GM21390 (cell line): ENCODE data around the gene ECHS1.

Experiments
- ATAC-seq: cut with Tn5 transposase; IDR thresholded peaks from one replicate; pipeline ENCODE4 v1.9.1; 2021; ENCODE audit not compliant: unreplicated experiment

Gene ECHS1

DNA sequence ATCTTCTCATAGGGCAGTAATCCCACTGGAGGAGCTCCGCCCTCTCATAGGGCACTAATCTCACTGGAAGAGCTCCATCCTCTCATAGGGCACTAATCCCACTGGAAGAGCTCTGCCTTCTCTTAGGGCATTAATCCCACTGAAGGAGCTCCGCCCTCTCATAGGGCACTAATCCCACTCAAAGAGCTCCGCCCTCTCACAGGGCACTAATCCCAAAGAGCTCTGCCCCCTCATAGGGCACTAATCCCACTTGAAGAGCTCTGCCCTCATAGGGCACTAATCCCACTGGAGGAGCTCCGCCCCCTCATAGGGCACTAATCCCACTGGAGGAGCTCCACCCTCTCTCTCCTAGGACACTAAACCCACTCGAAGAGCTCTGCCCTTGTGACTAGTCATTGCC, 11.9 kb downstream of the ECHS1 start:
- no peak for ATAC-seq

DNA sequence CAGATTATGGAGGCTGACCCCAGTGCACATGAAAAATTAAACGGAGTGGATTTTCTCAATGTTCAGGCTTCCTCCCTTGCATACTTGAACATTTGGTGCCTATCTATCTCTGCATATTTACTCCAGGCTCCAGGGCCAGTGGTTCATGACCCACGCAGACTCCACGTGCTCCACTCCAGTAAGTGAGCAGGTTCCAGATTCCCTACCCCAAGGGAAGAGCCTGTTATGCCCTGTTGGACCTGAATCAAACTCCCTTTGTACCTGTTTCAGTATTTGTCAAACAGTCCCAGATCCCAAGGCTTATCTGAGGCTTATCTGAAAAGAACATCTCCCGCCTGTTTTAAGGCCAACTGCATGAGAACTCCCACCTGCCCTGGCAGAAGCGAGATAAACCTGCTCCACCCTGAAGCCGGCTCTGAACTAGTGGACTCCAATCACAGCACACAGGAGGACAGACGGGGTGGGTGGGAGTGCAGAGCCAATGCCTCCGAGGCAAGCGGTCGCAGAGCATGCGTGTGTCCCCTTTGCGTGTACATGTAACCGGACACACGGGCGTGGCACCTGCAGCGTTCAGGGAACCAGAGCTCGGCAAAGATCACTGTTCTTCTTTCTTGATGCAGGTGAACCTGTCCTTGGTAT, 13.1 kb downstream of the ECHS1 start:
- ATAC-seq = no peak

DNA sequence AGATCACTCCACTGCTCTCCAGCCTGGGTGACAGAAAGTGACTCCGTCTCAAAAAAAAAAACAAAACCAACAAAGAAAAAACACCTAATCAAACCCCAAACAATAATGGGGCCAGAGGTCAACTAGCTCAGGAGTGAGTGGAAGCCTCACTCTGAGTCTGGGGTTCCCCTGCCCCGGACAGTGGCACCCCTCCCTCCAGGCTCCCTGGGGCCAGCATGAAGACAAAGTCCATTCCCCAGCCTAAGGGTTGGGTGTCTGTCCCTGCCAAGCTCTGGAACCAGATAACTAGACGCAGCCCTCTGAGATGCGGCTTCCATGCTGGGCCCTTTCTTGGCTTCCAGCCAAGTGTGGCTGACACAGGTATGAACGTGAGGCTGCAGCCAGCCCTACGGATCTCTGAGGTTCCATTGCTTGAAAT, 13.6 kb downstream of the ECHS1 start:
- ATAC-seq = no peak

DNA sequence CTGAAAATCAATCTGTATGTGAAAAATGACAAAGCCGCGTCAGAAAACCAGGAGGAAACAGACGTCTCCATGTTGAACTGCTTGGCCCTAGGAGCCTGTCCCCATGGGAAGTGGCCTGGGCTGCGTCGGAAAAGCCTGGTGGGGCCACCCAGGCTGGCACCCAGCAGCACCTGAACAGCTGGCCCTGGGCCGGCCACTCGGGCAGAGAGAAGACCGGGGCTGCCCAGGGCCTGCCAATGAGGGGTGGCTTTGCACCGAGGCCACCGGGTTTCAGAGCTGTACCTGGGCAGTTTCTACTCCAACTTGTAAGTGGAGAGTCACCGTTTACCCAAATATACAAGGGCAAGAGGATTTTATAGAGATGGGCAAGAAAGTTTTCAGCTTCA, 14.2 kb downstream of the ECHS1 start:
- no peak for ATAC-seq

GRCh38 chr10:133358162-133358924, 14.8 kb downstream of the ECHS1 start:
- no peak for ATAC-seq

- peak; percentile 74 for ATAC-seq
Measured at GRCh38 chr10:133357285-133358161, 15.6 kb downstream of the ECHS1 start, which contains the start of gene FUOM. FUOM (minus strand) TSS chr10:133358019; CDS start chr10:133358007, 12 bp downstream.

GRCh38 chr10:133356549-133357284, 16.4 kb downstream of the ECHS1 start:
- ATAC-seq = no peak

- no peak for ATAC-seq
Measured at GRCh38 chr10:133355991-133356390, 17.2 kb downstream of the ECHS1 start.

DNA sequence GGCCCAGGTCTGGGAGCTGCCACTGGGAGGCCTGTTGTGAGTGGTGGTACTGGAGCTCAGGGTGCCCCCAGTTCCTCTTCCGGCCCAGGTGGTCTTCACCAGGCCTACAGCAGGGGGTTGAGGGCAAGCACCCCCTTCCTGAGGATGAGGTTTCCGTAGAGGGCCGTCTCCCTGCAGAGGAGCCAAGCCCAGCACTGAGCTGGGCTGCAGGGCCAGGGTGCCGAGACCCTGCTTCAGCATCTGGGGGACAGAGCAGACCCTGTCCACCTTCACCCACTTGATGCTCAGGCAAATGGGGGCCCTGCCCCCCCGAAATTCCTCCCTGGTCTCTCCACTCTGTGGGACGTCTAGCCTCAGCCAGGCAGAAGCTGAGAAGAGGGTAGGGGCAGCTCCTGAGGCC, 17.9 kb downstream of the ECHS1 start:
- ATAC-seq = no peak

- ATAC-seq = no peak
Measured at GRCh38 chr10:133354672-133355240, 18.4 kb downstream of the ECHS1 start.

DNA sequence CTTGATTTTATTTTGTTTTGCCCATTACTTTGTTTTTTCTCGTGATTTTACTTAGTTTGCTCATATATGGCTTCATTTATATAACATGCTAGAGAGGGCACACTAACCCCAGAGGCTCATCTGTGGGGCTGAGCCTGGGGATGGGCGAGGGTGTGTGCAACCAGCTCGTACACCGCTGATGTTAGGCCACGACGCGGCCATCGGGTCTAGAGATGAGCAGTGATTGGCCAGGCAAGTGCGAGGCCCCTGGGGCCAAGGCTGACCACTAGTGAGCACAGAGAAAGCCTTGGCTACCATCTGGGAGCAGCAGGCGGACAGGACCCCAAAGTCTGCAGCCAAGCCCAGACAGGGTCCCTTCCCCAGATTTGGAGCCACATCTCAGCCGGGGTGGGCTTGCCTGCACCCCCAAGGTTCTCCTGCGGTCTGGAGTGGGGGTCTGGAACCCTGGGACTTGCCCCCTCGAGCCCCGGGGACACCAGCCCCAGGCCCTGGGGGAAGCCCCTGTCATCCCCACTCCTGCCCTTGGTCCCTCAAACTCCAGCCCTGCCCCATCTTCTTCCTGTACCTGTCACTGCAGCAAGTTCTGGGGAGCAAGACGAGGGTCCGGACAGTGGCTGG, 19.1 kb downstream of the ECHS1 start:
- no peak for ATAC-seq

GRCh38 chr10:133353202-133353959, 19.8 kb downstream of the ECHS1 start:
- no peak for ATAC-seq

DNA sequence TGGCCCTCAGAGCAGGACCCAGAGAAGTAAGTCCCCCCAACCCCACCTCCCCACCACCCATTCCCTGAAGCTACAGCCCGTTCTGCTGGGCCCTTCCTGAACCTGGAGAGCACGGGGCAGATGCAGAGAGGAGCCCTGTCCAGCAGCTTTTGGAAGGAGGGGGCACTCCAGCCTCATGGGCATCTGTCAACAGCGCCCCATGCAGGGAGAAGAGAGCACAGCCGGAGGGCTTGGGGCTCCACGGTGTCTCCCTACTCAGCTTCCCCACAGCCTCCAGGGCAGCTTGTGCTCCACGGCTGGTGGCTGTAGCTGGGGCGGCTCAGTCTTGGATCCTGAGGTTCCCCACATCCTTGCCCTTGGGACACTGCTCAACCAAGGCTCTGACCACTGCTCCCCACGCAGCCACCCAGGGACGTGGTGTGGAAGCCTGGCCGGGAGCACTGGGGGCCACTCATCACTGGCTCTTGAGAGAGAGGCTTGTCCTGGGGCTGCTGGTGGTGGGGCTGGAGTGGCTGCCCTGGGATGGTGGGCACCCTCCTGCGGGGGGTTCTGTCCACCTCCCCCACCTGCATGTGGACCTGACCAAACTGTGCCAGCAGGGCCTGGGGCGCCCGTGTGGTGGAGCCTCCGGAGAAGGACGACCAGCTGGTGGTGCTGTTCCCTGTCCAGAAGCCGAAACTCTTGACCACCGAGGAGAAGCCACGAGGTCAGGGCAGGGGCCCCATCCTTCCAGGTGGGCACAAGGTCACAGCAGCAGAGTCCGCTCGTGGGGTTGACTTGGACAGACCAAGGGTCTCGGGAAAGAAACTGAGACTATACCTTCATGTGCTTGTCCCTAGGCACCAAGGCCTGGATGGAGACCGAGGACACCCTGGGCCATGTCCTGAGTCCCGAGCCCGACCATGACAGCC, 21.5 kb downstream of the ECHS1 start:
- no peak for ATAC-seq

- no peak for ATAC-seq
Measured at GRCh38 chr10:133350950-133351329, 22.2 kb downstream of the ECHS1 start.

DNA sequence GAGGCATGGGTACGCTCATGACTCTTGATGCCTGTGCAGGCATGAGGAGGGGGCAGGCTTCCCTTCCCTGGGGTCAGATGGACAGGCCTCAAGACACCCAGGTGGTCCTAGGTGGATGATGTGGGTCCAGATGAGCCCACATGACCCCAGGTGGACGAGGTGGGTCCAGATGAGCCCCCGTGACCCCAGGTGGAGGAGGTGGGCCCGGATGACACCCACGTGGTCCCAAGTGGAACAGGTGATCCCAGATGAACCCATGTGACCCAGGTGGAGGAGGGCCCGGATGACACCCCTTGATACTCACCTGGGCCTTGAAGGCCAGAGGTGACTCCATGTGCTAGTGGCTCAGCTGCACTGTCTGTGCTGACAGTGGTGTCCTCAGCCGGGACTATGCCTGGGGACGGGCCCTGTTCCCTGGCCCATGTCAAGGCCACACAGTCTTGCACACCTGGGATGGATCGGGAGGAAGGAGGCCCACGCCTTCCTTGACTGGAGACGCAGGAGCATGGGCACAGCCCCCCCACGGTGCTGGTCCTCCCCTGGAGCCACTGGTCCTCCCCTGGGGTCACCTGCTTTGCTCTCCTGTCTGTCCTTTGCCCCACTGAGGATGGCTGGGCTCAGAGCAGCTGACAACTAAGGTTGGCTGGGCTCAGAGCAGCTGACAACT, 22.7 kb downstream of the ECHS1 start:
- ATAC-seq = no peak

DNA sequence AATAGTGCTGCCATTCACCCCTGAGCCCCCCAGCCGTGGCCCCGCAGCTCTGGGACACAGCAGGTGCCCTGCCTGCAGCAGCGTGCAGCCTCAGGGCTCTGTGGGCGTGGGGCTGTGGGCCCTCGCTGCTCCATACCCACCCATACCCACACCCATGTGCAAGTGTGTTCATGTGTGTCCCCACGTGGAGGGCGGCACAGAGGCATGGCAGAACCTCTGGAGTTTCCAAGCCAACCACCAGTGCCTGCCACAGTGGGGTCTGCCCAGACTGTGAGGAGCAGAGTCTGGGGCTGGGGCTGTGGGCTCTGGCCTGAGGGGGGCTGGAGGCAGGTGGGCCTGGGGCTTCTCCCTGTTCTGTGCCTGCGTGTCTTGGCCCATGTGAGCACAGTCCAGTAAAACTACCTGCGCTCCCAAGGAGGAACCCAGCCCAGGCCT, 23.6 kb downstream of the ECHS1 start:
- ATAC-seq = no peak

DNA sequence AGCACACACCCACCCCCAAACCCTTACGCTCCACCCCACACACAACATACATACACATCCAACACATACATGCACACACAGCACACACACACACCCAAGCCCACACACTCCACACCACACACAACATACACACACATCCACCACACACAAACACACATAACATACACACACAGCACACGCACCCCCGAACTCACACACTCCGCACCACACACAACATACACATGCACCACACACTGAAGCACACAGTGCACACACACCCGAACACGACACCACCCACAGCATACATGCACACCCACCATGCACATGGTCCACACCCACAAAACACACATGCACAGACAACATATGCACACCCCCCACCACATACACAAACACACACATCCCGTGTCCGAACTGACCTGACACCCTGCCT, 24.0 kb downstream of the ECHS1 start:
- no peak for ATAC-seq
